HG02870 (cell line): Measurements from ENCODE around the gene PTPN1.
"Not testable (repeated sequence)": the region's sequence is repeated elsewhere in the genome, so short reads cannot be mapped to it uniquely, and the experiment has no call there.

Source experiments
- ATAC-seq: cut with Tn5 transposase; IDR thresholded peaks from one replicate; pipeline ENCODE4 v1.9.1; 2021; ENCODE audit warnings: mild to moderate bottlenecking, moderate library complexity; ENCODE audit not compliant: unreplicated experiment

PTPN1 gene

GRCh38 chr20:50527068-50527605 lies 17.0 kb downstream of the PTPN1 start:
- ATAC-seq = no peak

GRCh38 chr20:50528129-50528528 lies 17.9 kb downstream of the PTPN1 start:
- no peak for ATAC-seq

DNA sequence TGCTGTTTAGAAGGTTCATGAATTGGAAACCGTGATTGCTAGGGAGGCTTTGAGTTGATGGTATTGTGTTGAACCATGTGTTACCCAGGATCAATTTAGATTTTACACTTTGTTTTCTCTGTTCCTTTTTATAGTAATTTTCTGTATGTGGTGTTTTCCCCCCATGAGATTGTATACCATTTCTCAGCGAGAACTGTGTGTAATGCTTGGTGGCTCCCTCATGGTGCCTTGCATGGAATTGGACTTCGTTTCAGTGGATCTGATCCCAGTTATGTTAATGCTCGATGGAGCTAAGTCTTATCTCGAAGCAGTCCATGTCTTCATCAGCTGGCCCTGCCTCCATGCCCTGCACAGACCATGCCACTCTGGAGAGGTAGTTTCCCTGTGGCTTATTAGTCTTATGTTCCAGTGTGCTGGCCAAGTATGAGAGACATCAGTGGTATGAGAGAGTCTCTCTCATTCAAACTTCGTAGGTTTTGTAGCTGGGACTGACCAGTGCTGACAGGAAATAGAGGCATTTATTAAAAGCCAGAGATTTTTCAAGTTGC lies 18.7 kb downstream of the PTPN1 start:
- peak; percentile 59 for ATAC-seq

- ATAC-seq = no peak
These were observed 22.0 kb downstream of the PTPN1 start for GRCh38 chr20:50532221-50532620.

GRCh38 chr20:50533061-50533460 lies 22.9 kb downstream of the PTPN1 start:
- no peak for ATAC-seq

DNA sequence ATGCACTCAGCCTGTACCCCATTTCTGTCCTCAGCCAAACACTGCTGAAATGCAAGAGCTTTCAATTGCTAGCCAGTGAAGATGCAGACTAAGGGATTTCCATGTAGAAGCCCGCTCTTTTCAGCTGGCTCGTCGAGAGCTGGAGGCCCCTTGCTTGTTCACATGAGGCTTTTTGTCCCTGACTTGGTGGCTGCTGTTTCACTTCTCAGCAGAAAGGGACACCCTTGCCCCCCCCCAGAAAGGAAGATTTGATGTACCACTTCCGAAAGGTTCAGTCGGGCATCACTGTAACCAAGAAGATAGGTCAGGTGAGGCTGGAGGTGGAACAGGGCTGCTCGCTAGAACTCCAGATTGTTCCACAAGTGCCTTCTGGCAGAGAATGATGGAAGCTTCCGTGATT lies 23.3 kb downstream of the PTPN1 start:
- ATAC-seq = no peak

- ATAC-seq = no peak
These were observed 24.4 kb downstream of the PTPN1 start for GRCh38 chr20:50534567-50534966.

- no peak for ATAC-seq
These were observed 25.0 kb downstream of the PTPN1 start for GRCh38 chr20:50535162-50535561.

GRCh38 chr20:50536333-50536732 lies 26.1 kb downstream of the PTPN1 start:
- ATAC-seq = no peak

DNA sequence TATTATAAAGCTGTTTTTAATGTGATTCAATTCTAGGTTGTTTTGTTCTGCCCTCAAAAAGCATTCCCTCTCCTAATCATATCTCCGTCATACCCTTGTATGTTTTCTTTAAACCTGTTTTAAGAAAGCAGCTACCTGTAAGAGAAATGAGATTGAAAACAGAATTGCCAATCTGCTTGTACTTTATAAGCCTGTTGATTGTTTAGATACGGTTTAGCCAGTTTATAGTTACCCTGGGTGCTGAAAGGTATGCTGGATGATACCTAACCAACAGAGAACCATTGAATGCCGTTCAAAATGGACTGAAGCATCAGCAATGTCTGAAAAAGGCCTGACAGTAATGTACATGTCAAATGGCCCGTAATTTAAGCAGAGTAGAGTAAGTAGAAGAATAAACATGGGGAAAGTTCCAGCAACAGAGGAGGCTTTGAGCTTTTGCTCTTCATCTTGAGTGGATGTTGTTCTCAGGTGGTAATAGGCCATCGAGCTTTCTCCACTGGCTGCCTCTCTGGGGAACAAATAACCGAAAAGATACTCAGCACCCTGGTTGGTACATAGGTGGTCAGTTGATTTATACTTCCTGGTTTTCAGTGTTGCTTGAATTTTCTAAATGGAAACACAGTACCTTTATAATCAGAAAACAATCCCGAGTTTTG lies 27.5 kb downstream of the PTPN1 start:
- no peak for ATAC-seq

DNA sequence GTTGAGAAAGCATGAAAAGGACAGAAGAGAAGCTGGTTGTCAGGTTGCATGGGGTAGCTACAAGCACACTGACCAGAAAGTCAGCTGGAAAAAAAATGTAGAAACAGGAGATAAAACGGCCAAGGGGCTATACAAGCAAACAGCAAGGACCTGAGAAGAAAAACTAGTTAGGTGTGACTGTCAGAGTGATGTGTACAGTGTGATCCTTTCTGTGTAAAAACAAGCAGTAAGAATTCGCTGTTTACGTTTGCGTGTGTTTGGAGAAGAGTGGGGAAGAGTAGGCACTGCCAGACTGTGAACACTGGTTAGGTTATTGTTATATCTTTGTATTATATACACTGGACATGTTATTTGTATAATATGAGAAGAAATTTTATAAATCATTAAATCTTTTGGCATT lies 28.1 kb downstream of the PTPN1 start:
- no peak for ATAC-seq

DNA sequence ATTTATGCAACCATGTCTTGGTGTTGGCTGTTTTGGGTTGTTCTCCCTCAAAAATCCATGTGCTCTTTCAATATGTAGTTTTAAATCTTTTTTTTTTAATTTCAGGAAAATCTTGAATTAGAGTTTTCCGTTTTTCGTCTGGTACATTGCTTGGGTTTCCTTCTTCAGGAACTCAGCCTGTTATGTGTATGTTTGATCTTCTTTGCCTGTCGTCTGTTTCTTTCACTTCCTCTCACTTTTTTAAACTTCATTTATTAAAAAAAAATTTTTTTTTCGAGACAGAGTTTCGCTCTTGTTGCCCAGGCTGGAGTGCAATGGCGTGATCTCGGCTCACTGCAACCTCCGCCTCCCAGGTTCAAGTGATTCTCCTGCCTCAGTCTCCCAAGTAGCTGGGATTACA lies 29.6 kb downstream of the PTPN1 start:
- ATAC-seq = not testable (repeated sequence)

DNA sequence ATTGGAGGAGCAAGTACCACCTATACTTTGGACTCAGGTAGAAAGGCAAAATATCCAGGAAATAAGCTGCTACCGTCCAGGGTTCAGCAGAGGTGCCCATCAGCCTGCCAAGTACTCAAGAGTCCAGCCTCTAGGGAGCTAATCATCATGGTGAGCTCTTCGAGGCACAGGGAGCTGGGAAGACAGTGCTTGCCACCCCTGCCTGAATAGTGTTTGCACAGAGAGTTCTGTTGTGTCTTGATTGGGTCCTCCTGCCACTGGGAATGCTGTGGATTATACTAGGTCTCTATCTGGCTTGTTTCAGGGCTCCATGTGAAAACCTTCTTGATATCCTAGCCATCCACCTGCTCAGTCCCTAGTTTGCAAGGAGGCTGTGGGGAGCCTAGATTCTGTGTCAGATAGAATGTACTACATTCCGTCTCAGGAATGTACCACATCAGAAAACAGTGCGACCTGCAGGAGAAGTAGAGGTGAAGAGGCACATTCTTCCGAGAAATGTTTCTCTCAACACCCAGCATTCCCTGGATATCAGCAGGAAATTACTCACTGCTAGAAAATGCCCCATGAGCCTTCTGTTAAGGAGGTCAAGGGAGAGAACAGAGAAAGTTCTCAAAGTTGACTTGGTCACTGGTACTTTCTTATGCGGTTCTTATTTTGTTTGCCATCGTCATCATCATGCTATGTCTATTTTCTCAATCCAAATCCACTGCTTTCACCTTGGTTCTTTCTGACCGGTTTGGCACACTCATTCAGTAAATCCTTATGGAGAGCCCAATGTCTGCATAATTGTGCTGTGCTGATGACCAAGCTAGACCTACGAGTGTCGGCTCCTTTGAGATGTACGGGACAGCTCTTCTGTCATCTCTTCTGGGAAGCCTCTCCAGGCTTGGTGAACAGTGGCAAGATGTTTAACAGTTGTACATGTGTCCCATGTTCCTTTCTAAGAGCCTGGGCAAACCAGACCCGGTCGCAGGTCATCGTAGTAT lies 30.7 kb downstream of the PTPN1 start:
- ATAC-seq = no peak

DNA sequence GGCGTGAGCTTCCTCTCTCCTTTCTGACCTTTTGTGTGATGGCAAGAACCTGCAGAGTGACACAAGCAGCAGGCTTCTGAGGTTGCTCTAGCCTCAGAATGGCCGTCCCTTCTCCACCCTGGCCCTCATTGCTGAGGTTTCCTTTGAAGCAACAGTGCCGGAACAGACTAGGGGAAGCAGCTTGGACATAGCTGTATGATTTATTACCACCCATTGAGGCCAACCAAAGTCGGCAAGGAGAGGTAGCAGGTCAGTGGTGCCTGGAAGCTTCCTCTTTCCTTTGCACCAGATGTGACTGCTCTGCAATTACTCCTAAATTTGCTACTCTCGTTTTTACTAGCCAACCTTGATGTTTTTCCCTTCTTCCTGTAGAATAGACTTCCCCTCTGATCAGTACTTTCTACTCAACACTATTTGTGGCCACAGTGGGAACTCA lies 31.4 kb downstream of the PTPN1 start:
- peak; percentile 50 for ATAC-seq

DNA sequence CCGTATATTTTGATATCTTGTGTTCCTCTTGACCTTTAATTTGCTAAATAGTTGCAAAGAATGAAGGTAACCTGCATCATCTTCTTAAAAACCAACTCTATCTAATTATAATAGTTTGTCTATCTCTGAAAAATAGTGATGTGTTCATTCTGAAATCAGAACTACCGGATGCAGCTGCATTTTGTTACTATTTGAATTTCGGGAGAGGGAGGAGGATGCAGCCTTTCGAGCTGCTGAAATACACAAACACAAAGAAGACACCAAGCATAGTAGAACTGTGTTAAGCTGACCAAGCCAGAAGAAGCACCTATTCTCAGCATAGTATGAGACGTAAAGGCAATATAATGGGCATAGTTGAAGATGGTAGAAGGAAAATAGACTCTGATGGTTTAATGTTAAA lies 33.1 kb downstream of the PTPN1 start:
- no peak for ATAC-seq

GRCh38 chr20:50545126-50545525 lies 34.9 kb downstream of the PTPN1 start:
- ATAC-seq = no peak

- ATAC-seq = no peak
These were observed 36.6 kb downstream of the PTPN1 start for GRCh38 chr20:50546729-50547314.

- ATAC-seq = no peak
These were observed 37.8 kb downstream of the PTPN1 start for GRCh38 chr20:50547964-50548363.

- ATAC-seq = no peak
These were observed 38.2 kb downstream of the PTPN1 start for GRCh38 chr20:50548396-50548795.

GRCh38 chr20:50550531-50550930 lies 40.3 kb downstream of the PTPN1 start:
- ATAC-seq = no peak

GRCh38 chr20:50551288-50551687 lies 41.1 kb downstream of the PTPN1 start:
- no peak for ATAC-seq
